SJSA1 (cell line): ENCODE measurements around the gene MLLT6. TPM values are rescaled to one million over a fixed set of nuclear protein-coding genes. Genes with fewer than 3 reads are reported as not detected.

Experiments
- DNase-seq, 2 experiments: peaks; one replicate each; pipeline ENCODE4 v3.0.0-alpha.2; 2015 to 2020; ENCODE audit warnings: low spot score in 2 of 2, low read depth in 1 of 2
- H3K27ac ChIP-seq: fragments of 250-450 bp; sonication (Bioruptor Pico); 2 replicates; pipeline ENCODE4 v1.5.1; 2020; ENCODE audit warnings: mild to moderate bottlenecking, moderate library complexity
- H3K27me3 ChIP-seq: fragments of 250-450 bp; sonication (Bioruptor Pico); replicated peaks from 2 replicates; pipeline ENCODE4 v1.5.1; 2020; ENCODE audit warnings: mild to moderate bottlenecking, moderate library complexity
- H3K36me3 ChIP-seq: fragments of 250-450 bp; sonication (Bioruptor Pico); 2 replicates; pipeline ENCODE4 v1.5.1; 2020; ENCODE audit warnings: mild to moderate bottlenecking
- H3K4me1 ChIP-seq: fragments of 250-450 bp; sonication (Bioruptor Pico); replicated peaks from 2 replicates; pipeline ENCODE4 v1.6.1; 2021; ENCODE audit warnings: mild to moderate bottlenecking
- H3K4me3 ChIP-seq: fragments of 250-450 bp; sonication (Bioruptor Pico); 2 replicates; pipeline ENCODE4 v1.5.1; 2020; ENCODE audit warnings: mild to moderate bottlenecking
- H3K9me3 ChIP-seq: fragments of 250-450 bp; sonication (Bioruptor Pico); replicated peaks from 2 replicates; pipeline ENCODE4 v1.5.1; 2020; ENCODE audit warnings: mild to moderate bottlenecking
- total RNA-seq: library from RNA; depleted of rRNA; stranded (reverse); fragments of >200 nt; shearing (Covaris generic); gene quantifications from 2 replicates; pipeline ENCODE4 v1.2.3, GENCODE V29; 2014

MLLT6 gene
- total RNA-seq, 1 experiment from 2014 or later: 11.7 TPM

DNA sequence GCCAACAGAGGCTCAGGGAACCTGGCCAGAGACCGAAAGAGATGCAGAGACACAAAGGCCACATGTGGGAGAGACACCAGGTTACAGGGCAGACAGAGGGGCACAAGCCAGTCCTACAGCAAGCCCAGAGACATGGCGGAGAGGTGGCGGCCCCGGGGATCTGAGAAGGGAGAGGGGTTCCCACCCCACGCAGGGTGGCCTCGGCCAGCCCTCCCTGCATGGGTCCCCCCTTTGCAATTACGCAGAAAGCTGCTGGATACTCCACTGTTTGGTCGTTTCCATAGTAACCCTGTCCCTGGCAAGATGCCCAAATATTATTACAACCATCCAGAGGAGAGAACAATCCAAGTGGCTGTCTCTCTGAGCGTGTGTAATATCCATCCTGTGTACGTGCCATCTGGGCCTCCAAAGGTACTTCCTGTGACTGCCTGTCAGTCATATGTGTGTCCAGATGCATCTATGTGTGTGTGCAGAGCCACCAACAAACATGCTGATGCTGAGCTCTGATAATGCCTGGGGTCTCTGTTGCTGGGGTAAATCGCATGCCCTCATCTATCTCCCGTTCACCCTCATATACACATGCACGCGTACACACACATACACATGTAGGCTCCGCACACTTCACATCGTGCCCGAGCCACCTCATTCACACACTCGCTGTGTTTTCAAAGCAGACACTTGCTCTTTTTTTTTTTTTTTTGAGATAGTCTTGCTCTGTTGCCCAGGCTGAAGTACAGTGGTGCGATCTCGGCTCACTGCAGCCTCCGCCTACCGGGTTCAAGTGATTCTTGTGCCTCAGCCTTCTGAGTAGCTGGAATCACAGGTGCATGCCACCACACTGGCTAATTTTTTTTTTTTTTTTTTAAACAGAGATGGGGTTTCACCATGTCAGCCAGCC, 37.6 kb downstream of the MLLT6 start:
- Histone ChIP-seq H3K4me1 (peaks cover 10% of the 10 kb centered on the region), H3K27me3 (no peaks in the 10 kb centered on the region), H3K27ac (no peak overlapping the region), H3K4me3 (no peak overlapping the region), H3K36me3 (peaks cover 37% of the 10 kb centered on the region), H3K9me3 (no peaks in the 10 kb centered on the region)
- no peak for DNase-seq

DNA sequence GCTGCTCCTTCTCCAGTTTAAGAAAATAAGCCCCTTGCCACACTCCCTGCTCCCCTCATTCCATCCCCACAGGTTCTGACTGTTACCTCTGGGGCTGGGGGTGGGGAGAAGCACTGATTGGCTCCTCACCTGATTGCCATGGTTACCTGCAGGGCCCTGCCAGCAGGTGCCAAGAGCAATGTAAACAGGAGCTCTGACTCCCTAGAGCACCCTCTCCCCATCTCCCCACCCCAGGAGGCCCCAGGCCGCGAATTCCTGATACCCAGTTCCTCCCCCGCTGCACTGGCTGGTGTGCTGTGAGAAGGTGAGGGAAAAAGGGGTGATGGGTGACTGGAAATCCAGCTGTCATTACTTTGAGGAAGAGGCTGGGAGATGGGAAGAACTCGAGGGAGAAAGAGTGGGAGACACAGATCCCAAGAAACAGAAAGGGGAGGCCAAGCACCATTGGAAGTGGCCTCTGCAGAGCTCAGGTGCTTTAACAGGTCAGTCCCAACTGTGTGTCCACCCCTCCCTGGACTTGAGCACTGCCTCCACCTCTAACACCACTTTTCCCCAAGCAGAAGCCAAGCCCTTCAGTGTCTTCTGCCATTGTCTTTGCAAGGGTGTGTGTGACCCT, 38.6 kb downstream of the MLLT6 start:
- Histone ChIP-seq H3K36me3 (peaks cover 29% of the 10 kb centered on the region), H3K4me3 (no peak overlapping the region), H3K4me1 (peaks cover 13% of the 10 kb centered on the region), H3K9me3 (no peaks in the 10 kb centered on the region), H3K27me3 (no peaks in the 10 kb centered on the region), H3K27ac (no peak overlapping the region)
- DNase-seq: no peak

DNA sequence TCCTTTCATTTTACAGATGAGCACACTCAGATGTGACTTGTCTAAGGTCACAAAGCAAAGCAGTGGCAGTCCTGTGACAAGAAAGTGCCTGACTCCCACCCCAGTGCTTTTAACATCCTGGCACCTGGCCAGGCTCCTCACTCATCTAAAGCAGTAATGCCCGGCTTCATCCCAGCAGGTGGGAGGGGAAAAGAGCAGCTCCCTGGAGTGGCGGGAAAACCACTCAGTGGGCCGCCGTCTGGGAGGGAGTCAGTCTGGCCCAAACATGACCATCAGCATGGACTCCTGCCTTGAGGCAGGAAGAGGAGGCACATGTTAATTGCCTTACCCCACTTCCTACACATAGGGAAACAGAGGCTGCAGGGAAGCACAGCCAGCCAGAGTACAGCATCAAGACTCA, 40.5 kb downstream of the MLLT6 start:
- Histone ChIP-seq H3K9me3 (no peaks in the 10 kb centered on the region), H3K4me3 (no peak overlapping the region), H3K36me3 (peaks cover 16% of the 10 kb centered on the region), H3K4me1 (peaks cover 29% of the 10 kb centered on the region), H3K27me3 (no peaks in the 10 kb centered on the region), H3K27ac (no peak overlapping the region)
- DNase-seq: no peak

DNA sequence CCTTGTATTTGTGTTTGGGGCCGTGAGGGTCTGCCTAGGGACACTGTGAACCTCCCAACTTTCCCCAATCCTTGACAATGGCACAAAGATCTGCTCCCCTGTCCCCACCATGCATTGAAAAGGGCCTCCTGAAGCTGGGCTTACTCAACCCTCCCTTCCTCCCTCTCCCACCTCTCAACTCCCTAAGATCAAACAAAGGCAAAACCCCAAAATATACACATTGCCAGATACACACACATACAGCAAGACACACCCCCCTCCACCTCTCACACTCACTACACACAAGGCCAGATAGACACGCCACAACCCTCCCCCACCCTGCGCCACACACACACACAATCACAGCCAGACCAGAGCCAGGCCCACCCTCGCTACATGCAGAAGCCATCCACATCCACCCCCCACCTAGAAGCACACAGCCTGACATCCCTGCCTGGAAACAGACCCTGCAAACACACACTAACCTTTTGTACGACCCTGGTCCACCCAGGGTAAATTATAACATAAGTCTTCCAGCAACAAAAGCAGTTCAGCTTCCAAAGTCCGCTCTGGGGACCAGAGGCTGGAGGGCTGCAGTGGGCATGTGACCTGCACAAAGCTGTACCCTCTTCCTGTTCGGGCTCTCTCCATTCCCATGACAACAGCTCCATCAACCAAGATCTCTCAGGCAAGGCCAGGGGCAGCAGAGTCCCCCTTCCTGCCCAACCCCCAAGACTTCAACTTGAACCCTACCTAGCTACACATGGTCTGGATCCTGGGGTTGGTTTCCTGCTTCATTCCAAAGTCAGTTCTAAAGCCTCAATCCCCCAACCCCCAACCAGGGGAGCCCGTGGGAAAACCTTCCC, 41.2 kb downstream of the MLLT6 start:
- Histone ChIP-seq H3K27me3 (no peaks in the 10 kb centered on the region), H3K36me3 (peaks cover 16% of the 10 kb centered on the region), H3K4me3 (peak overlapping the region; percentile 88), H3K27ac (no peak overlapping the region), H3K4me1 (peaks cover 32% of the 10 kb centered on the region), H3K9me3 (no peaks in the 10 kb centered on the region)
- DNase-seq: no peak

DNA sequence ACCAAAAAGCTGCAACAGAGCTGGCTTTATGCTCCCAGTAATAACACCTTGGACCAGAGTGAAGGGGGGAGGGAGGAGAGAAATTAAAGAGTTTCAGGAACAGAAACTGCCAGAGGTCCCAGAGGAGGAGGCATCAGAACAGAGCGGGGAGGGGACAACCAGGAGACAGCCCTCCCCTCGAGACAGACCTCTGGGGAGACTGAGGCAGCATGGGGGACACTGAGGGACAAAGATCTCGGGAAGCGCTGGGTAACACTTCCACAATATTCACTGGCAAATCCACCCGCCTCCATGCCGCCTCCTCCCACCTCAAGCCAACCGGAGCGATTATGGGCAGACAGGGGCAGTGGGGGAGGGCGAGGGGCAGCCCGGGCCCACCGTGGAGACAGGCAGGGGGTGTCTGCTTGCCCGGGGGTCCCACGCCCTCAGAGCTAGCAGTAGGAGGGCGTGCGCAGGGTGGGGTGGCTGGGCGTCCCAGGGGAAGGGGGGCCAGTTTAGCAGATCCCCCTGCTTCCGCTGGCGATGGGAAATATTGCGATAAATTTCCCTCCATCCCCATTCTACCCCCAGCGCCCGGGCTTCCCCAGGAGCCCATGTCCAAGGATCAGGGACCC, 41.9 kb downstream of the MLLT6 start:
- Histone ChIP-seq H3K27ac (no peak overlapping the region), H3K27me3 (no peaks in the 10 kb centered on the region), H3K9me3 (no peaks in the 10 kb centered on the region), H3K4me1 (peaks cover 34% of the 10 kb centered on the region), H3K36me3 (peaks cover 16% of the 10 kb centered on the region), H3K4me3 (peak overlapping the region; percentile 88)
- DNase-seq: no peak

DNA sequence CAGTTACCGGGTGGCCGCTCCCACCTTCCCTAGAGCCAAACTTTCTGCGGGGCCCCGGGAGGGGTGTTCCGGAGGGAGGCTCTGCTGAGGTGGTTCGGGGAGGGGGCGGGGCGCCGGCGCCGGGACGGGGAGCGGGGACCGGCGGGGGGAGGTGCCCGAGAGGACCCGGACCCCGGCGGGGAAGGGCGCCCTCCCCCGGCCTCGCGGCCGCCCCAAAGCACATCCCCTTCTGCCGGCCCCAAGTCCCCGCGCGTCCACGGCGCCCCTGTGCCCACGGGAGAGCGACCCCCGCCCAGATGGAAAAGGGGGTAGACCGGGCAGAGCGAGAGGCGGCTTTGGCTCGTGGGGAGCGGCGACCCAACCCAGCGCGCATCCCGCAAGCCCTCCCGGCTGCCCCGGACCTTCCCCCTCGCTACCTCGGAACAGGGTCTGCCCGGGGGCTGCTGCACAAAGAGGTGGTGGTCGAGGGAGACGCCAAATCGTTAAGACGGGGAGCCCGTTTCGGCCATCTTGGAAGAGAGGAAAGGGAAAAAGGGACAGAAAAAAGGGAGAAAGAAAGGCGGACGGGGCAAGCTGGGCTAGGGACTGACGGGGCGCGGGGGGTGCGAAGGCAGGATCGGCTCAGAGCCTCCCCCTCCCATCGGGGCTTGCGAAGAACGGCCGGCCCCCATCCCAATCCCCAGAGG, 42.5 kb downstream of the MLLT6 start:
- Histone ChIP-seq H3K4me3 (peak overlapping the region; percentile 88), H3K27me3 (no peaks in the 10 kb centered on the region), H3K27ac (peak overlapping the region; percentile 58), H3K4me1 (peaks cover 34% of the 10 kb centered on the region), H3K36me3 (peaks cover 16% of the 10 kb centered on the region), H3K9me3 (no peaks in the 10 kb centered on the region)
- peak in 1 of 2 experiments; percentile 34 for DNase-seq

DNA sequence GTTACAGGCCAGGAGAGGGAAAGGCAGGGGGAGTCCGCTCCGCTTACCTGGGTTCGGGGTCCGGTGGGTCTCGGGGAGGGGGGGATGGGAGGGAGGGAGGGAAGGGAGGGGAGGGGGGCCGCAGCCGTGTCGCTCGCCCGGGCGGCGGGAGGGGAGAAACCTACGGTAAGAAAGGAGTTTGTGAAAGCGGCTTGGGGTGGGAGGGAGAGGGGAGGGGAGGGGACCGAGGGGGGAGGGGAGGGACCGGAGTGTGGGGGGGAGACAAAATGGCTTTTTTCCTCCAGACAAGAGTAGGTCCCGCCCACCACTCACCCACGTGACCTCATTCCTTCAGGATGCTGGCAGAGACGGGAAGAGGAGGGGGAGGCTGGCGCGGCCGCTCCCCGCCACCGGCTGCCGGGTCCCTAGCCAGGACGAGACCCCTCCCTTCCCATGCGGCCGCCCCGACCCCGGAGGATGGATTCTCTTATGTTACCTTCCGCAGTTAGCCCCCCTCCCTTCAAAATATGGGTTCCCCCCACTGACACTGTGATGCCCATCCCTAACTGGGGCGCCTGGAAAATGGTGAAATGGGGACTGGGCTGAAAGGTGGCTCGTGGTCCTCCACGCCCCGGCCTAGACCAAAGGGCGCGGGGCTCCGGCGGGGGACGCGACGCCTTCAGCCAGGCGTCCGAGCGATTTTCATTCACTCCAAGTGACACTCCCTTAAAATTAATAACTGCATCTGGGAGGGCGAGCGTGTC, 43.2 kb downstream of the MLLT6 start, which contains the start of gene PCGF2:
PCGF2 (minus strand) TSS at position 188 of the 743 bp plus-strand sequence. CDS start 7,934 bp downstream, outside the sequence.
- H3K4me3 ChIP-seq: peak within 1 kb of the TSS; percentile 88
- no peaks in the 10 kb centered on the region for H3K27me3 ChIP-seq
- H3K36me3 ChIP-seq: peaks cover 19% of the 10 kb centered on the region
- H3K9me3 ChIP-seq: no peaks in the 10 kb centered on the region
- H3K4me1 ChIP-seq: peaks cover 34% of the 10 kb centered on the region
- H3K27ac ChIP-seq: peak within 1 kb of the TSS; percentile 58
- peak; percentile 72 to 92 for DNase-seq

DNA sequence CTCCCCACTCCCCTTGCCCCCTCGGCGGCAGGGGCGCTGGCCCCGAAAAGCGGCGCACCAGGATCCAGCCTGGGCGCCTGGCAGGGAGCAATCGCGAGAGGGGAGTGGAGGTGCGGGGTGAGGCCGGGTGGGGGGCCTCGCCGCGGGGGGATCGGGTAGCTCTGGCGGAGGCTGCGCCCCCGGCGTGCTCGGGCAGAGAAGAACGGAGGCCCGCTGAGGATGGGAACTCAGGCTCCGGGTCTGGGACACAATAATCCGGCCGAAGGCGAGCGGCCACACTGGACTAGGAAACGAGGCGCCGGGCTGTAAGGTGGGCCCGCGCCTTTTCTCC, 43.8 kb downstream of the MLLT6 start:
- DNase-seq: peak in 1 of 2 experiments; percentile 16
- H3K9me3 ChIP-seq: no peaks in the 10 kb centered on the region
- H3K36me3 ChIP-seq: peaks cover 21% of the 10 kb centered on the region
- H3K27ac ChIP-seq: peak overlapping the region; percentile 26
- H3K4me1 ChIP-seq: peaks cover 39% of the 10 kb centered on the region
- no peaks in the 10 kb centered on the region for H3K27me3 ChIP-seq
- peak overlapping the region; percentile 46 for H3K4me3 ChIP-seq

DNA sequence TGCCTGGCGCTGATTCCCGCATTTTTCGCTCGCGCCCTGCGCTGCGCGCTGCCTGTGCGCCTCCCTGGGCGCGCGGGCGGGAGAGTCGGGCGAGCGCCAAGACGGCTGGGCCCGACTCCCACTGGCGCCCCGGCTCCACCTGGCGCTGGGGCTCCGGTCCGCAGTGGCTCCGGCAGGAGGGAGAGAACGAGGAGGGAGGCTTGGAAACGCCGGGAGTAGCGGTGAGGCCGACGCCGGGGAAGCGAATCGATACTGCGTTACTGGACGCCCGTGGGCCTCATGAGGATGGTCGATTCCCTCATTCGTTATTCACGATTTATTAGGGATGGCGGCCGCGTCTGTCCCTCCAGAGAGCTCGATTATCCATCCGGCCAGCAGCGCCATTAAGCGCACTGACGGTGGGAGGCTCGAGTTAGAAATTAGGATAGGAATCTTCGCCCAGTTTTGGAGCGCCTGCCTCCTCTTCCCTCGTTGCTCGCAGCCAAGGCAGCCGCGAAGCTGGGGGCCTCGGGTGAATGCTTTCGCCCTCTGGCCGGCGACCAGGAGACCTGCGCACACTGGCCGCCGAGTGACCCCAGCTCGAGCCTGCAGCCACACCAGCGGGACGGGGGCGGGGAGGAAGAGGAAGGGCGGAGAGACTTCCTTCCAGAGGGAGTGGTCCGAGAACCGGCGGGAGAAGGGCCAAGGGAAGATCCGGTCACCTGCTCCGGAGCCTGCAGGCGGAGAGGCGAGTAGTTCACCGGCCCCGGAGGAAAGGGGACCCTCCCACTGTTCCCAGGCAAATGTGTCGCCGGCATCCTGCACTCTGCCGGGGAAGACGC, 44.4 kb downstream of the MLLT6 start:
- no peaks in the 10 kb centered on the region for H3K27me3 ChIP-seq
- peak; percentile 76 to 81 for DNase-seq
- H3K4me1 ChIP-seq: peaks cover 40% of the 10 kb centered on the region
- H3K36me3 ChIP-seq: peaks cover 26% of the 10 kb centered on the region
- no peaks in the 10 kb centered on the region for H3K9me3 ChIP-seq
- peak overlapping the region; percentile 26; the same call in 1 of the 2 replicates for H3K27ac ChIP-seq
- peak overlapping the region; percentile 46 for H3K4me3 ChIP-seq

DNA sequence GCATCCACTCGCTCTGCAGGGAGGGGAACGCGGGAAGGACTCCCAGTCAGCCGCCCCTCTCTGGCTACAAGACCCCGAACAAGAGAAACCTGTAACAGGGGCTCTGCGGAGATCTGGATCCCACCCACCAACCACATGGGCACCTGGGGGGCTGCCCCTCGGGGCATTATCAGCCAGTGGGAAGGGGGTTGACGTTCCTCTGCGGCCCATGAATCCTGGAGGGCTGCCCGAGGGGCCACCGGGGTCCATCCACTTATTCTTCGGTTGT, 44.9 kb downstream of the MLLT6 start:
- Histone ChIP-seq H3K36me3 (peaks cover 27% of the 10 kb centered on the region), H3K4me1 (peaks cover 40% of the 10 kb centered on the region), H3K27me3 (no peaks in the 10 kb centered on the region), H3K4me3 (peak overlapping the region; percentile 46), H3K9me3 (no peaks in the 10 kb centered on the region), H3K27ac (no peak overlapping the region)
- DNase-seq: no peak

DNA sequence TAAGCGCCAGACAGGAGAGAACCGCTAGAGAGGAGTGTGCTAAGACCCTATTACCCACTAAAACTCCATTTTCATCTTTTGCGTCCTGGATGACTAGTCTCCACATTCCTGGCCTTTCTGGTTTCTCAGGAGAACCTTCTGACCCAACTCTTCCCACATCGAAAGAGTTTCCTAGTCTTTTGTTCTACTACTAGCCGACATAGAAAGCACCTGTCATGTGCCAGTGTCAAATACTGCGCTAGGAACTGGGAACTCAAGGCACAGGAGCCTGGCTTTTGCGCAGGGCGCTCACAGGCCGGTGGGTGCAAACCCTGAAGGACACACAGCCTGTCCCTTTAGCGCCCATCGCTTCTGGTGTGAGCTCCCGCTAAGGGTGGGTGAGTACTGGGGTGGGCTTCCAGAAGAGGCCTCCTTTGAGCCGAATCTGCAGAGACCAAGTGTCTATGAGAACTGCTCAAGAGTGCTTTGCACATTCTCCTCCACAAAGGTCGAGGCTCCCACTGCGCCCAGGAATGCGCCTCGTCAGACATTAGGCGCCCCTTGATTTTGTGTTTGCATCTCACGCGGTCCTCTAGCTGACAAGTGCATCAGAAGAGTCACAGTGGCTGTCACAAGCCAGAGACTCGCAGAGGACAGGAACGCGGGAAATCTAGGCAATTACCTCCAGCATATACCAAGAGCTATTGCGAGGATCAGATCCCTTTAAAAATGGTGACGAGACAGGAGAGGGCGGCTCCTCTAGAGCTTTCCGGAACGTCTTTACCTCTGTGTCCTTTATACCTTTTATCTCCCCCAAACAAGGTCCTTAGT, 45.4 kb downstream of the MLLT6 start:
- H3K4me1 ChIP-seq: peaks cover 40% of the 10 kb centered on the region
- peaks cover 27% of the 10 kb centered on the region for H3K36me3 ChIP-seq
- H3K27ac ChIP-seq: no peak overlapping the region
- peak overlapping the region; percentile 46; the same call in 1 of the 2 replicates for H3K4me3 ChIP-seq
- no peaks in the 10 kb centered on the region for H3K9me3 ChIP-seq
- H3K27me3 ChIP-seq: no peaks in the 10 kb centered on the region
- no peak for DNase-seq
